NOMO-1 treated with dmso at 0.1 percent for 144 hours (cell line): Measurements from ENCODE around the gene WASF2.

Experiments used
- DNase-seq: peaks from one replicate; lab custom pipeline; 2025; ENCODE audit not compliant: unreplicated experiment; lab: John Stamatoyannopoulos, UW

The WASF2 gene

DNA sequence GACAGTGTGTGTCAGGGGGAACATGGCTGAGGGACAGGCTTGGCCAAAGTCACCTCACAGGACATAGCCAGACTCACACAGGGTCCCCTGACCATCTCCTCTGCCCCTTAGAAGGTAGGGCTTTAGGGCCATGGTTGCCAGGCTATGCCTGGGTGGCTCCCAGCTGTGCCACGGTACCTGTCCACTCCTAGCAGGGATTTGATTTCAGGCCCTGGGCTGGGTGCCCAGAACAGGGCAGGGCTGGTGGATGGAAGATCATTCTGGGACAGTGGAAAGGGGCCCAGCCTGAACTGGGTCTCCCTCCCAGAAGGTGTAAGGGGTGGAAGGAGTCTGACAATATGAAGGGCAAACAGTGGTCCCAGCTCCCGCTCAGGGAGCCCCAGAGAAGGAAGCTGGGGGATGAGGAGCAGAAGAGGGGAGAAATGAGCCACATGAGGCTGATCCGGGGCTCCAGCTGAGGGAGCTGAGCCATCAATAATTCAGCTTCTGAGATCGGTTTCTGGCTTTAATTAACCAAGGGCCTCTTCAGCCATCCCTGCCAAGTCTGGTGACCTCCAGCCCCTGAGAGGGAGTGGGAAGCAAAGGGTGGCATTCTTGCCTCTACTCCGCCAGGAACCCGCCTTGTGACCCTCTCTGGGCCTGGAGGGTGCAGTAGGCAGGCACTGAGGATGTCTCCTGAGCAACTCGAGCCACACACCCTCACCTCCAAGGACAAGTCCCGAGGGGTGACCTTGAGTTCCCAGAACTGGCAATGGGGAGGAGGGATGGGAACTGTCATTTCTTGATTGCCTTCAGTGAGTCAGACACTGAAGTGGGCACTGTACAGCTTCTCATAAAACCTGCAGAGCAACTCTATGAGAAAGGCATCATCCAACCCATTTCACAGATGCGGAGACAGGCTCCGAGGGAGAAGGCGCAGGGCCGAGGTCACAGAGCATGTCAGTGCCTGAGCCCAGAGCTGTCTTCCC, 108.9 kb downstream of the WASF2 start:
- DNase-seq, result no peak

DNA sequence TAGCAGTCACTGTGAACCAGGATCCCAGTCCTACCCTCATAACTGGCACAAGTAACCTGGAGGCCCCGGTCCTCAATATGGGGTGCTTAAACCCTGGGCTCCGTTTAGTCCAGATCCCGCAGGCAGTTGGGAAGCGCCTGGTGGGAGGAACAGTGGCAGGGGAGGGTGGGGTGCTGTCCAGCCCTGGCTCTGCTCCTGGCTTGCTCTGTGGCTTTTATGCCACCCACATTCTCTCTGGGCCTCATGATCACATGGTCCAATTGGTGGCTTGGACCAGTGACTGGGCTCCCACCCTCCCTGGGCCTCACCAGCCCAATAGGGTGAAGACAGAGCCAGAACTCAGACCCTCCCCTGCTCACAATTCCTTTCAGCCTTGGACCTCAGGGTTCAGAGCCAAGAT, 109.7 kb downstream of the WASF2 start:
- DNase-seq, result no peak

DNA sequence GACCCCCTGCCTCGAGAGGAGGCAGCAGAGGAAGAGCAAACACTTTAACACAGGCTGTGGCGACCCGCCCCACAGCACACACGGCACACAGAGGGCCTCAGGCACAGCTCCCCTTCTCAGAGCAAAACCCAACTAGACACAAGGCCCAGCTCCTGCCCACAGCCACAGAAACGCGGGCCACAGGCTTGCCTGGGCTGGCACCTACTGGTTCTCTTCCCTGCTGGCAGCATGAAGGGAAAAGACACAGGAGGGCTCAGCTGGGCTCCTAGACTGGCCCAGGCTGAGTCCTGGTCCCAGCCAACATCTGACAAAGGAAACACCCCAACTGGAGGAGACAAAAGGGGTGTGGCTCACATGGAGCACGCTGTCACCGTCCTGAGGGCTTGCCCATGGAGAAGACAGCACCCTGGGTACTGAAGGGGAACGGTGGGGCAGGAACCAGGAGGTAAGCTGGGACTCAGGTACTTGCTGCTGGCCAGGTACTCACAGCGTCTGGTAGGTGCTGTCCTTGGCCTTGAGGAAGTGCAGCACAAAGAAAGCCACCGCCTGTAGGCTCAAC, 110.3 kb downstream of the WASF2 start:
- no peak for DNase-seq

DNA sequence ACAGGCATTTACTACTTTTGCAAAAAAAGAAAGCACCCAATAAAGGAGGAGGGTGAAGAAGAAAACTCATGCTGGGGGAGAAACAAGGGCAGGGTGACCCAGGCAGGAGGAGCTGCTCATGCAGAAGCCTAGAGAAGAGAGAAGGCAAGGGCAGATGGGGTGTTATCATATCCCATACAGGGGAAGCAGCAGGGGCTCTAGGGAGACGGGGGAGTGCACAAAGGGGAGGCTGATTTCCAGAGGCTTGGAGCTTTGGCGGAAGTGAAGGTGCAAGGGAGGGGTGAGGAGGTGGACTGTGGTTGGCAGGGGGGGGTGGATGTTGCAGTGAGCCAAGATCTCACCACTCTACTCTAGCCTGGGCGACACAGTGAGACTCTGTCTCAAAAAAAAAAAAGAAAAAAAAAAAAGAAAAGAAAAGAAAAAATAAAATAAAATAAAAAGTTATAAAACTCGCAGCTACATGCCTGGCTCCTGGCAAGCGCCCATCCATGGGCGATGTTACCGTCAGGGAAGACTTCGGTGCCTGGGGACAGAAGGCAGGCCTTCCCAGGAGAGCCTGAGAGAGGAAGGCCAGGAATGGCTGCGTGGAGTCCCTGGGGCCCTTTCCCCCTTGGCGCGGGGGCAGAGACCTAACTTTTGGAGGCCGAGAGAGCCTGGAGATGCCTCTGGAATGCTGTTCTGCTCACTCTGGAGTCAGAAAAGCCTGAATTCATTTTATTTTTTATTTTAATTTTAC, 112.0 kb downstream of the WASF2 start:
- no peak for DNase-seq

DNA sequence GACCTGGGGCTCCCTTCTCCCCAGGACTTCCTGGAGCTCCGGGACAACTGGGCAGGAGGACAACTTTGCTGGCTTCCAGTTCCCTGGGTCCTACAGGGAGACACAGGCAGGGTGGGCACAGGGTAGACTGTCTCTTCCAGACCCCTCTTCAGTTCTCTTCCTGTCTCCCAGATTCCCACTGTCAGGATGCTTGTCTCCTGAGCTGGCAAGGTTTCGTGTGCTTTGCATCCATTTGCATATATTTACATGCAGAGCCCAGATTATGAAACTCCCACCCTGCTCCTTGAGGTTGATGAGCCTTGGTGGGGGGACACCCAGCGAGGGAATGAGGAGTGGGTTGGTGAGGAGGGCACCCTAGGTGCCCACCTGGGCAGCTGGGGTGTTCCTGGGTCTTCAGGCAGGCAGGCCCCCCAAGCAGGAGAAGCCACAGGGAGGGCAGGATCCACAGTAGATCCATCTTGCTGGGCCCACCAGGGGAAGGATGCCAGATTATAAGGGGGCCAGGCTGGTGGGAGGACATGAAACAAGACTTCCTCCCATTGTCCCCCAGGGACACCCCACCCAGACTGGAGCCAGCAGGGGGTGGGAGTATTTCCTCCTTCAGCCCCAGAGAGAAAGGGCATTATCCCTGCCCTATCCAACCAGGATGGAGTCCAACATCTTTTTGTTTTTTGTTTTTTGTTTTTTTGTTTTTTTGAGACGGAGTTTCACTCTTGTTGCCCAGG, 115.4 kb downstream of the WASF2 start, which contains the start of gene FCN3:
Gene FCN3 (minus strand): TSS at position 463 of the 725 bp plus-strand sequence. CDS start 6 bp downstream, at position 457.
- no peak for DNase-seq

DNA sequence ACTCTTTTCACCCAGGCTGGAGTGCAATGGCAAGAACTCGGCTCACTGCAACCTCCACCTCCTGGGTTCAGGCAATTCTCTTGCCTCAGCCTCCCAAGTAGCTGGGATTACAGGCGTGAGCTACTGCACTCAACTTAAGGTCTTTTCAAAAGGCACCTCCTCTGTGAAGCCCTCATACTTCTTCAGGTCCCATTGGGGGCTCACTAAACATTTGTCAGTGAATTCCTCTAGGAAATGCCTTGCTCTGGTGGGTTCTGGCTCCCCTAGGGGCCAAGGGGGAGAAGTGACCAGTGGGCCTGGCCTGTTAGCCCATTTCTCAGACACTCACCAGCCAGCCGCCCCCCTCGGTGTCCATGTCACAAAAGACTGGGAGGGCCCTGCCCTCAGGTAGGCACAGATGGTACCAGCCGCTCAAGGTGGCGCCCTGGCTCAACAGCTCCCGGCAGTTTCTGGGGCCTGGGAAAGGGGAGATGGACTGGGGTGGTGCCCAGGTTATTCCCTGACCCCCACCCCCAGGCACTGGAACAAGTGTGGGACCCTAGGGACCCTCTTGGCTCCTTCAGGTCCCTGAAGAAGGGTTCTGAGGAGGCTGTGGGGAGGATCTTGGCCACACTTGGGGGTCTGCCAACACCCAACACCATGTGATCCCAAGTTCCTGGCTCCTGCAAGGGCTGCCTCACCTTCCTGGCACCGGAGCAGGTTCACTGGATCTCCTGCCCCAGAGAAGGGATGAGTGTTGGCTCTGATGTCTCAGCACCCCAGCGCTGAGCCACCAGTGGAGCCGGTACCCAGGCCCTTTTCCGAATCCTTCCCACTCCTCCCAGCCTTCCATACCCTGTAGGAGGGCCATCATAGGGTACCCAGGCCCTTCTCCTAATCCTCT, 116.9 kb downstream of the WASF2 start:
- no peak for DNase-seq

GRCh38 chr1:27372022-27372807, 117.8 kb downstream of the WASF2 start:
- DNase-seq, result no peak

- no peak for DNase-seq
These were observed 120.9 kb downstream of the WASF2 start for GRCh38 chr1:27368869-27369582.

GRCh38 chr1:27367160-27367650, 122.8 kb downstream of the WASF2 start:
- no peak for DNase-seq

DNA sequence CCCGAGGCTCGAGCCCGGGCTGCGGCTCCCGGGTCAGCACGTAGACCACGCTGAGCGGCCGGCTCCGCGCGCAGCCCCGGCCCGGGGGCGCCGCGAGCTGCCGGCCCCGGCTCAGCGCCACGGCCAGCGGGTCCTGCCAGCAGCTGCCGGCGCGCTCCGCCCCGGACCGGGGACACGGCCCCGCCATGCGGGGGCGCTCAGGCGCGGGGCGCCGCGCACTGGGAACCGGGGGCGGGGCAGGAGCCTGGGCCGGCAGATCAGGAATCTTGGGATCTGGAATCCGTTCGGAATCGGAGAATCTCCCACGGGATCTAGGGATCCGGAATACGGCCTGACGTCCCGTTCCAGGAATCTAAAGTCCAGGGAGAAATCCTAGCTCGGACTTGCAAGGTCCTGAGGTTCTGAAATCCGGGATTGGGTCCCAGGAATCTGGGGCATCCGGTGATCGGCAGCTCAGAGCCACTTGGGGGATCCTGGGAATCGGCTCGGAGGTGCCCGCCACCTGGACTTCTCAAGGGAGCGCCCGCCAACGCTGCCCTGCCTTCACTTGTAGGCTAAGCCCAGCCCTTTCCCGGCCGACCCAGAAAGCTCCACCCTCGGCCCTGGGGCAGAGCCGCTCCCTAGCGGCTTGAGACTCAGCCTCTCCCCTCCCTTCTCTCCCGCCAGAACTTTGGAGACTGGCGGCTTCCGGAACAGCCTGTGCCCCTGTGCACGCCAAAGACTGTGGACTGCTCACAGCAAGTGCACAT, 123.4 kb downstream of the WASF2 start, which contains the start of gene MAP3K6:
Gene MAP3K6 (minus strand): TSS at position 551 of the 749 bp plus-strand sequence. CDS start 364 bp downstream, at position 187.
- peak; percentile 51 for DNase-seq

GRCh38 chr1:27366113-27366410, 123.9 kb downstream of the WASF2 start:
- DNase-seq, result peak; percentile 9

DNA sequence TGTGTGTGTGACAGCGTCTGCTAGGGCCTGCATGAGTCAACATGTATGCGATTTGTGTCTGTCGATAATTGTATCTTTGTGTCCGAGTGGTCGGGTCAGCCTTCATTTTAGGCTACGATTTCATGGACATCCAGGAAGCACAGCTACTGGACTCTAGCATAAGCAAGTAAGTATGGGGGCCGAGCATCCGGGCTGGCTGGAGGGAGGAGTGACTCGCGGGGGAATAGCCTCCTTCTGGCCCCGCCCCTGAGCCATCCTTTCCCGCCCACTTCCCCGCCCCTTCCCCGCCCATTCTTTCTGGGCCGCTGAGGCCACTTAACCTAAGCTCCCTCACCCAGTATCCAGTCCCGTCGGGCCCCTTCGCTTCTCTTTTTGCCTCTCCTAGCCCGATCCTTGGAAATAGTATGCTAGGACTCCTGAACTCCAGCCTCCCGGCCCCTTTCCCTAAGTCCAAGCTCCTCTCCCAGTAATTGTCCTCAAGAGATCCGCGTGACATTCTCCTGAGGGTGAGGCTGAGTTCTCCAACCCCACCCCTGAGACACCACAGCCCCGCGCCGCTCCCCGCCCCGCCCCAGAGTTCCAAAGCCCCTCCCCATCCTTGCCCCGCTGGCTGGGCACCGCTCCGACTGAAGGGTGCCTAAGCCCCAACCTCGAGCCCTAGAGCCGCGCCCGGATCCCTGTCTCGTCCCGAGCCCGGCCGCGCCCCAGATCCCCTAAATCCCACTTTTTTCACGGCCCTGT, 124.4 kb downstream of the WASF2 start:
- DNase-seq, result peak; percentile 61

- no peak for DNase-seq
These were observed 125.1 kb downstream of the WASF2 start for GRCh38 chr1:27364696-27365371.

DNA sequence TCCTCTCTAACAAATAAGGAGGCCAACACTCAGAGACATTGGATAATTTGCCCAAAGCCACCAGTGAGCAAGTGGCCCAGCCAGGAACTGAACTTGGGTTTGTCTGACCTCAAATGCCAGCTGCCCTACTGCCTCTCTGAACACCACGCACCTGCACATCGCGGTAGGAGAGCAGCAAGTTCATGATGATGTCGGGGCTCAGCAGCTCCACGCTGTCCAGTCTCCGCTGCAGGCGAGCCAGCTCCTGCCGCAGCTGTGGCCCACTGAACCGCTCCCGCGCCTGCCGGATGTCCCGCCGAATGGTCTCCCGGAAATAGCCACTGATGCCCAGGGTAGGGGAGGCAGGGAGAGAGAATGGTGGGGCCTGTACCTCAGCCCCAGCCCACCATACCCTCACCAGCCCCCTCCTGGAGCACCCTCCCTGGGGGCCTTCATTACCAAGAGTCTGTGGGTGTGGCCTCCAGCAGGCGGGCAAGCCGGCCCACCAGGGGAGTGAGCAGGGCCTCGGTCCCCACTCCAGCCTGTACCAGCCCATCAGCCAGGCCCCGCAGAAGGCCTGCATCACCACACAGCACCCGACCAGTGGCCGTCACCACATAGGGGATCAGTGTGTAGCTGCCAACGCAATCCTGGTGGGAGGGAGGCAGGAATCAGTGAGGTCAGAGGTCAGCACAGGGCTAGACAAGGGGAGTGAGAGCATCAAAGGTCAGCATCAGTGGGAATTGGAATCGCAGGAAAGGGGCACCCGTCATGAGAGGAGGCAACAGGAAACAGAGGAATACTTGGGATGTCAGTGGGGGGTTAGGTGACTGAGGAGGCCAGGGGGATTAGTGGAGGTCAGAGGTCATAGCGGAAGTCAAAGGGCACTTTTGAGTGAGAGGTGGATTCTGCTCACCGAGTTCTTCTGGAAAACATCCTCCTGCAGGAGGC, 125.9 kb downstream of the WASF2 start:
- no peak for DNase-seq

- DNase-seq, result no peak
These were observed 128.4 kb downstream of the WASF2 start for GRCh38 chr1:27361553-27361952.
